KOPT-K1 (cell line): ENCODE data around the gene XRCC4.

Source experiments
- H3K27ac ChIP-seq: fragments of 200-600 bp; sonication (generic); 2 replicates; pipeline ENCODE4 v1.5.1; 2016; ENCODE audit warnings: antibody characterized with exemption, mild to moderate bottlenecking, low read depth, low read length; ENCODE audit not compliant: poor library complexity, severe bottlenecking
- H3K36me3 ChIP-seq: fragments of 200-600 bp; sonication (generic); 2 replicates; pipeline ENCODE4 v1.5.1; 2017; ENCODE audit warnings: antibody characterized with exemption, mild to moderate bottlenecking, low read length, moderate library complexity; ENCODE audit not compliant: insufficient read depth
- H3K9me3 ChIP-seq: fragments of 200-600 bp; sonication (generic); 2 replicates; pipeline ENCODE4 v1.5.1; 2017; ENCODE audit warnings: antibody characterized with exemption, low read length, mild to moderate bottlenecking; ENCODE audit not compliant: insufficient read depth, poor library complexity, severe bottlenecking

XRCC4 gene

GRCh38 chr5:83281658-83282057 lies 204.3 kb downstream of the XRCC4 start:
- Histone ChIP-seq H3K27ac (no peak overlapping the region), H3K36me3 (no peaks in the 10 kb centered on the region), H3K9me3 (no peaks in the 10 kb centered on the region)

- no peak overlapping the region for H3K27ac ChIP-seq
- H3K9me3 ChIP-seq = no peaks in the 10 kb centered on the region
- no peaks in the 10 kb centered on the region for H3K36me3 ChIP-seq
These were observed 206.4 kb downstream of the XRCC4 start for GRCh38 chr5:83283761-83284160.

GRCh38 chr5:83285661-83286398 lies 208.5 kb downstream of the XRCC4 start:
- no peaks in the 10 kb centered on the region for H3K36me3 ChIP-seq
- no peaks in the 10 kb centered on the region for H3K9me3 ChIP-seq
- no peak overlapping the region for H3K27ac ChIP-seq

- Histone ChIP-seq H3K27ac (no peak overlapping the region), H3K36me3 (no peaks in the 10 kb centered on the region), H3K9me3 (peaks cover 3% of the 10 kb centered on the region)
These were observed 216.9 kb downstream of the XRCC4 start for GRCh38 chr5:83294246-83294645.

GRCh38 chr5:83299353-83299752 lies 222.0 kb downstream of the XRCC4 start:
- Histone ChIP-seq H3K36me3 (no peaks in the 10 kb centered on the region), H3K27ac (no peak overlapping the region), H3K9me3 (peaks cover 28% of the 10 kb centered on the region)

GRCh38 chr5:83306572-83307241 lies 229.4 kb downstream of the XRCC4 start:
- peaks cover 8% of the 10 kb centered on the region for H3K9me3 ChIP-seq
- no peaks in the 10 kb centered on the region for H3K36me3 ChIP-seq
- no peak overlapping the region for H3K27ac ChIP-seq

- H3K27ac ChIP-seq = no peak overlapping the region
- H3K9me3 ChIP-seq = peaks cover 17% of the 10 kb centered on the region
- H3K36me3 ChIP-seq = no peaks in the 10 kb centered on the region
These were observed 235.3 kb downstream of the XRCC4 start for GRCh38 chr5:83312663-83313062.

GRCh38 chr5:83313436-83313835 lies 236.1 kb downstream of the XRCC4 start:
- H3K9me3 ChIP-seq = peaks cover 17% of the 10 kb centered on the region
- H3K27ac ChIP-seq = no peak overlapping the region
- H3K36me3 ChIP-seq = no peaks in the 10 kb centered on the region

GRCh38 chr5:83321483-83322055 lies 244.2 kb downstream of the XRCC4 start:
- no peak overlapping the region for H3K27ac ChIP-seq
- H3K9me3 ChIP-seq = no peaks in the 10 kb centered on the region

GRCh38 chr5:83322273-83322924 lies 245.1 kb downstream of the XRCC4 start:
- Histone ChIP-seq H3K9me3 (no peaks in the 10 kb centered on the region), H3K36me3 (no peaks in the 10 kb centered on the region), H3K27ac (no peak overlapping the region)

More at GRCh38 chr5:83321483-83322055, 244.2 kb downstream of the XRCC4 start:
- H3K36me3 ChIP-seq = no peaks in the 10 kb centered on the region

GRCh38 chr5:83323557-83324180 lies 246.3 kb downstream of the XRCC4 start:
- no peak overlapping the region for H3K27ac ChIP-seq
- no peaks in the 10 kb centered on the region for H3K9me3 ChIP-seq
- H3K36me3 ChIP-seq = no peaks in the 10 kb centered on the region

GRCh38 chr5:83331842-83332241 lies 254.5 kb downstream of the XRCC4 start:
- Histone ChIP-seq H3K27ac (no peak overlapping the region), H3K36me3 (no peaks in the 10 kb centered on the region), H3K9me3 (no peaks in the 10 kb centered on the region)

- no peaks in the 10 kb centered on the region for H3K36me3 ChIP-seq
- no peak overlapping the region for H3K27ac ChIP-seq
- H3K9me3 ChIP-seq = no peaks in the 10 kb centered on the region
These were observed 260.2 kb downstream of the XRCC4 start for GRCh38 chr5:83337453-83338035.

GRCh38 chr5:83340511-83340918 lies 263.2 kb downstream of the XRCC4 start:
- H3K9me3 ChIP-seq = no peaks in the 10 kb centered on the region
- no peaks in the 10 kb centered on the region for H3K36me3 ChIP-seq
- no peak overlapping the region for H3K27ac ChIP-seq
